HEK293 (cell line): Measurements from ENCODE around the gene PAK6.

Source experiments
- CTCF ChIA-PET: fragments of 350-600 bp; formaldehyde crosslinking; extraction: SDS; loops from one replicate; lab custom pipeline; 2021; ENCODE audit warnings: antibody characterized with exemption; lab: Yijun Ruan, JAX
- POLR2A ChIA-PET: fragments of 300-600 bp; formaldehyde crosslinking; extraction: SDS; loops from one replicate; lab custom pipeline; 2020; ENCODE audit warnings: antibody characterized with exemption, inconsistent platforms; lab: Yijun Ruan, JAX
- H3K27ac ChIP-seq: fragments of 200-500 bp; sonication (Bioruptor generic); 2 replicates; pipeline ENCODE4 v1.5.1; 2014; ENCODE audit warnings: low read depth, low read length, control low read depth, inconsistent platforms; ENCODE audit errors: extremely low read depth
- H3K36me3 ChIP-seq, 2 experiments: fragments of 200-500 bp in 1 of 2; sonication (Bioruptor generic) in 1 of 2; 1 replicate in 1 of 2; 2 replicates in 1 of 2; pipeline ENCODE4 v1.5.1; 2014 to 2017; ENCODE audit warnings: inconsistent platforms in 2 of 2, low read length in 2 of 2; ENCODE audit not compliant: control insufficient read depth in 2 of 2, insufficient read depth in 1 of 2
- H3K4me1 ChIP-seq: fragments of 200-500 bp; sonication (Bioruptor generic); 2 replicates; pipeline ENCODE4 v1.5.1; 2014; ENCODE audit warnings: mild to moderate bottlenecking, low read length, inconsistent platforms; ENCODE audit not compliant: control insufficient read depth, insufficient read depth
- H3K4me3 ChIP-seq: 2 replicates; pipeline ENCODE4 v1.5.1; 2011; ENCODE audit warnings: low read depth, mild to moderate bottlenecking, control low read depth, low read length, moderate library complexity
- H3K9me3 ChIP-seq: fragments of 200-500 bp; sonication (Bioruptor generic); 2 replicates; pipeline ENCODE4 v1.5.1; 2014; ENCODE audit warnings: low read depth, low read length, inconsistent platforms; ENCODE audit not compliant: control insufficient read depth, insufficient read depth
- BCL11A ChIP-seq: fragments of 450-650 bp; formaldehyde crosslinking; IDR thresholded peaks from 2 replicates; pipeline ENCODE4 v1.5.1; 2016; ENCODE audit warnings: low read depth, missing biosample characterization, missing genetic modification characterization
- KLF16 ChIP-seq: fragments of 450-650 bp; formaldehyde crosslinking; IDR thresholded peaks from 2 replicates; pipeline ENCODE4 v1.5.1; 2017; ENCODE audit warnings: missing biosample characterization, missing genetic modification characterization
- SALL2 ChIP-seq: fragments of 450-650 bp; formaldehyde crosslinking; IDR thresholded peaks from 2 replicates; pipeline ENCODE4 v1.5.0; 2017; ENCODE audit warnings: missing biosample characterization, mild to moderate bottlenecking, missing genetic modification characterization, borderline replicate concordance
- SCRT1 ChIP-seq: fragments of 450-650 bp; formaldehyde crosslinking; IDR thresholded peaks from 2 replicates; pipeline ENCODE4 v1.5.1; 2016; ENCODE audit warnings: missing biosample characterization, missing genetic modification characterization, borderline replicate concordance
- SCRT2 ChIP-seq: fragments of 450-650 bp; formaldehyde crosslinking; IDR thresholded peaks from 2 replicates; pipeline ENCODE4 v1.5.1; 2016; ENCODE audit warnings: missing biosample characterization, missing genetic modification characterization
- ZBTB48 ChIP-seq: fragments of 450-650 bp; formaldehyde crosslinking; IDR thresholded peaks from 2 replicates; pipeline ENCODE4 v1.5.1; 2016; ENCODE audit warnings: missing biosample characterization, missing genetic modification characterization
- ZBTB6 ChIP-seq: fragments of 450-650 bp; formaldehyde crosslinking; IDR thresholded peaks from 2 replicates; pipeline ENCODE4 v1.5.1; 2017; ENCODE audit warnings: missing biosample characterization, missing genetic modification characterization
- ZNF175 ChIP-seq: fragments of 450-650 bp; formaldehyde crosslinking; IDR thresholded peaks from 2 replicates; pipeline ENCODE4 v1.5.1; 2016; ENCODE audit warnings: missing biosample characterization, missing genetic modification characterization
- ZNF184 ChIP-seq: fragments of 450-650 bp; IDR thresholded peaks from 2 replicates; pipeline ENCODE4 v1.5.1; 2018; ENCODE audit warnings: missing biosample characterization, mild to moderate bottlenecking, missing genetic modification characterization
- ZNF24 ChIP-seq: fragments of 450-650 bp; formaldehyde crosslinking; IDR thresholded peaks from 2 replicates; pipeline ENCODE4 v1.5.1; 2016; ENCODE audit warnings: missing biosample characterization, missing genetic modification characterization
- ZNF335 ChIP-seq: fragments of 450-650 bp; formaldehyde crosslinking; conservative IDR thresholded peaks from 2 replicates; pipeline ENCODE4 v1.5.1; 2016; ENCODE audit warnings: missing biosample characterization, missing genetic modification characterization
- ZNF354C ChIP-seq: fragments of 450-650 bp; formaldehyde crosslinking; IDR thresholded peaks from 2 replicates; pipeline ENCODE4 v1.5.1; 2016; ENCODE audit warnings: missing biosample characterization, missing genetic modification characterization, low read depth, borderline replicate concordance
- ZNF362 ChIP-seq: fragments of 450-650 bp; formaldehyde crosslinking; IDR thresholded peaks from 2 replicates; pipeline ENCODE4 v1.5.1; 2016; ENCODE audit warnings: missing biosample characterization, missing genetic modification characterization
- ZNF394 ChIP-seq: fragments of 450-650 bp; formaldehyde crosslinking; IDR thresholded peaks from 2 replicates; pipeline ENCODE4 v1.5.1; 2016; ENCODE audit warnings: missing biosample characterization, missing genetic modification characterization, mild to moderate bottlenecking, moderate library complexity, borderline replicate concordance
- ZNF426 ChIP-seq: fragments of 450-650 bp; formaldehyde crosslinking; IDR thresholded peaks from 2 replicates; pipeline ENCODE4 v1.5.1; 2017; ENCODE audit warnings: missing biosample characterization, missing genetic modification characterization, mild to moderate bottlenecking, inconsistent platforms, moderate library complexity
- ZNF521 ChIP-seq: fragments of 450-650 bp; formaldehyde crosslinking; IDR thresholded peaks from 2 replicates; pipeline ENCODE4 v1.5.1; 2017; ENCODE audit warnings: missing biosample characterization, mild to moderate bottlenecking, missing genetic modification characterization
- ZNF664 ChIP-seq: fragments of 450-650 bp; formaldehyde crosslinking; IDR thresholded peaks from 2 replicates; pipeline ENCODE4 v1.5.1; 2016; ENCODE audit warnings: missing biosample characterization, missing genetic modification characterization
- TF ChIP-seq, protein P1 (sequence below): fragments of 450-650 bp; formaldehyde crosslinking; IDR thresholded peaks from 2 replicates; pipeline ENCODE4 v1.5.1; 2017; ENCODE audit warnings: missing biosample characterization, missing genetic modification characterization

The PAK6 gene

GRCh38 chr15:40229956-40230355 is 8.9 kb upstream of the PAK6 start:
- H3K4me1 ChIP-seq: no peaks in the 10 kb centered on the region
- no peak overlapping the region for H3K27ac ChIP-seq
- H3K4me3 ChIP-seq: no peak overlapping the region
- POLR2A ChIA-PET: no interaction called here
- CTCF ChIA-PET: interaction anchor here (0.6 to 1.7 kb wide), 5 partner anchors 43 to 544 kb away, joined by 3 to 9 read pairs (median 3); no protein-coding TSS in a partner anchor
- H3K36me3 ChIP-seq: peaks cover 4 to 19% of the 10 kb centered on the region in 2 experiments; a peak in 2 of 3 replicates
- no peaks in the 10 kb centered on the region for H3K9me3 ChIP-seq
- TF ChIP-seq ZNF175 (tag by site-specific recombination) (no peak), SCRT2 (peak; percentile 83)
- TF ChIP-seq, all 188 proteins: peak for 1

GRCh38 chr15:40232625-40233070 is 6.2 kb upstream of the PAK6 start:
- CTCF ChIA-PET: no interaction called here
- H3K36me3 ChIP-seq: peaks cover 4 to 19% of the 10 kb centered on the region in 2 experiments; a peak in 2 of 3 replicates
- 0 out of 2 replicates have a peak, but pooled peaks have one; percentile 38 for TF ChIP-seq ZBTB48 (tag by site-specific recombination)
- TF ChIP-seq SALL2 (tag by site-specific recombination): no peak
- no peaks in the 10 kb centered on the region for H3K9me3 ChIP-seq
- H3K27ac ChIP-seq: no peak overlapping the region
- POLR2A ChIA-PET: no interaction called here
- no peak overlapping the region for H3K4me3 ChIP-seq
- H3K4me1 ChIP-seq: no peaks in the 10 kb centered on the region

DNA sequence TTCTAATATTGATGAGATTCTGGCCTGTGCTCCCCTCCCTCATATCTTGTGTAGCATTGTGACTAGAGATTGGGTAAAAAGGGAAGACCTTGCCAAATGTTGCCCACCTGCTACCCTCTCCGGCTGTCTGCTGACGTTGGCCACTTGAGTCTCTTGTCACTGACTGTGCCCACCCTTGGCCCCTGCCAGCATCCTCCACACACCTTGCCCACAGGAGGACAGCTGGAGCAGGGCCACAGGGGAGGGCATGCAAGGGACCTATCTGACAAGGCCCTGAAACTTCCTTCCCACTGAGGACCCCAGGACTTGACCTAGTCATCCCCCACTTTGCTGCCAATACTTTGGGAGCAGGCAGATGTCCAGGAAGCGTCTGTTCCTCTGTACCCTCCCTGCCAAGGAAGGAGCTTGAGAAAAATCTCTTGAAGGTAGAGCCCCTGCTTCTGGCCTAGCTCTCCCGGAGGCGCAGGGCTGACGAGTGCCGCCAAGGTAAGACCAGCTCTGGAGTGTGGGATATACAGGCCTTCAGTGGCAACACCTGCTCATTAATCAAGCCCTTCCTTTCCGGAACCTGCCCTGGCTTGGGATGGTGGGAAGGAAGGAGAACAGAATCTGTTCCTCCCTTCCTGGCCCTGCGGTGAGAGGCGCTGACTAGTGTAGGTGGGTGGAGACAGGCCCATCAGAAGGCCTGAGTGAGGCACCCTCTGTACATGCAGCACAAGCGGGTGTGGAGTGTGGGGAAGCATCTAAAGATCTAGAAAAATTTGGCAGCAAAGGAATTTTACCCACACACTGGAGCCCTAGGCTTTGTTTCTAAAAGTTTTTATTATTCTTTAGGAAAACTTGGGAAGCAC is 4.9 kb upstream of the PAK6 start:
- ChIA-PET POLR2A (no interaction called here), CTCF (interaction anchor here (0.6 to 1.5 kb wide), 2 partner anchors 41 to 122 kb away, joined by 3 to 7 read pairs; no protein-coding TSS in a partner anchor)
- TF ChIP-seq ZNF664 (tag by site-specific recombination) (no peak), BCL11A (no peak), ZNF184 (tag by site-specific recombination) (no peak), ZNF335 (no peak), SCRT1 (tag by site-specific recombination) (no peak), ZNF24 (no peak), KLF16 (no peak), ZNF394 (tag by site-specific recombination) (no peak), ZBTB6 (tag by site-specific recombination) (no peak), ZNF362 (tag by site-specific recombination) (no peak), ZNF521 (no peak), ZNF354C (tag by site-specific recombination) (no peak), ZNF426 (tag by site-specific recombination) (no peak)
- TF ChIP-seq, protein P1, sequence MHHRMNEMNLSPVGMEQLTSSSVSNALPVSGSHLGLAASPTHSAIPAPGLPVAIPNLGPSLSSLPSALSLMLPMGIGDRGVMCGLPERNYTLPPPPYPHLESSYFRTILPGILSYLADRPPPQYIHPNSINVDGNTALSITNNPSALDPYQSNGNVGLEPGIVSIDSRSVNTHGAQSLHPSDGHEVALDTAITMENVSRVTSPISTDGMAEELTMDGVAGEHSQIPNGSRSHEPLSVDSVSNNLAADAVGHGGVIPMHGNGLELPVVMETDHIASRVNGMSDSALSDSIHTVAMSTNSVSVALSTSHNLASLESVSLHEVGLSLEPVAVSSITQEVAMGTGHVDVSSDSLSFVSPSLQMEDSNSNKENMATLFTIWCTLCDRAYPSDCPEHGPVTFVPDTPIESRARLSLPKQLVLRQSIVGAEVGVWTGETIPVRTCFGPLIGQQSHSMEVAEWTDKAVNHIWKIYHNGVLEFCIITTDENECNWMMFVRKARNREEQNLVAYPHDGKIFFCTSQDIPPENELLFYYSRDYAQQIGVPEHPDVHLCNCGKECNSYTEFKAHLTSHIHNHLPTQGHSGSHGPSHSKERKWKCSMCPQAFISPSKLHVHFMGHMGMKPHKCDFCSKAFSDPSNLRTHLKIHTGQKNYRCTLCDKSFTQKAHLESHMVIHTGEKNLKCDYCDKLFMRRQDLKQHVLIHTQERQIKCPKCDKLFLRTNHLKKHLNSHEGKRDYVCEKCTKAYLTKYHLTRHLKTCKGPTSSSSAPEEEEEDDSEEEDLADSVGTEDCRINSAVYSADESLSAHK (tag by site-specific recombination): no peak

More for the DNA sequence above, 4.9 kb upstream of the PAK6 start:
- Histone ChIP-seq H3K4me1 (peaks cover 5% of the 10 kb centered on the region; the same call in 1 of the 2 replicates), H3K4me3 (no peak overlapping the region), H3K27ac (no peak overlapping the region), H3K9me3 (no peaks in the 10 kb centered on the region), H3K36me3 (peaks cover 4 to 10% of the 10 kb centered on the region in 2 experiments; a peak in 2 of 3 replicates)
